Stimulated activated CD8-positive, alpha-beta memory T cell treated with anti-CD3 and anti-CD28 coated beads, Interleukin-4, amount 100 ng/mL, for 24 hours (primary cell): ENCODE results near the gene FCN3.
"Not testable (repeated sequence)": the region's sequence is repeated elsewhere in the genome, so short reads cannot be mapped to it uniquely, and the experiment has no call there.

Source experiments
- DNase-seq: peaks from one replicate; pipeline ENCODE4 v3.0.0-alpha.2; 2020; ENCODE audit warnings: low read depth

The FCN3 gene

DNA sequence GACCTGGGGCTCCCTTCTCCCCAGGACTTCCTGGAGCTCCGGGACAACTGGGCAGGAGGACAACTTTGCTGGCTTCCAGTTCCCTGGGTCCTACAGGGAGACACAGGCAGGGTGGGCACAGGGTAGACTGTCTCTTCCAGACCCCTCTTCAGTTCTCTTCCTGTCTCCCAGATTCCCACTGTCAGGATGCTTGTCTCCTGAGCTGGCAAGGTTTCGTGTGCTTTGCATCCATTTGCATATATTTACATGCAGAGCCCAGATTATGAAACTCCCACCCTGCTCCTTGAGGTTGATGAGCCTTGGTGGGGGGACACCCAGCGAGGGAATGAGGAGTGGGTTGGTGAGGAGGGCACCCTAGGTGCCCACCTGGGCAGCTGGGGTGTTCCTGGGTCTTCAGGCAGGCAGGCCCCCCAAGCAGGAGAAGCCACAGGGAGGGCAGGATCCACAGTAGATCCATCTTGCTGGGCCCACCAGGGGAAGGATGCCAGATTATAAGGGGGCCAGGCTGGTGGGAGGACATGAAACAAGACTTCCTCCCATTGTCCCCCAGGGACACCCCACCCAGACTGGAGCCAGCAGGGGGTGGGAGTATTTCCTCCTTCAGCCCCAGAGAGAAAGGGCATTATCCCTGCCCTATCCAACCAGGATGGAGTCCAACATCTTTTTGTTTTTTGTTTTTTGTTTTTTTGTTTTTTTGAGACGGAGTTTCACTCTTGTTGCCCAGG lies at the start of gene FCN3:
Gene FCN3 (minus strand): TSS at position 463 of the 725 bp plus-strand sequence. CDS start 6 bp downstream, at position 457.
- DNase-seq, result no peak

DNA sequence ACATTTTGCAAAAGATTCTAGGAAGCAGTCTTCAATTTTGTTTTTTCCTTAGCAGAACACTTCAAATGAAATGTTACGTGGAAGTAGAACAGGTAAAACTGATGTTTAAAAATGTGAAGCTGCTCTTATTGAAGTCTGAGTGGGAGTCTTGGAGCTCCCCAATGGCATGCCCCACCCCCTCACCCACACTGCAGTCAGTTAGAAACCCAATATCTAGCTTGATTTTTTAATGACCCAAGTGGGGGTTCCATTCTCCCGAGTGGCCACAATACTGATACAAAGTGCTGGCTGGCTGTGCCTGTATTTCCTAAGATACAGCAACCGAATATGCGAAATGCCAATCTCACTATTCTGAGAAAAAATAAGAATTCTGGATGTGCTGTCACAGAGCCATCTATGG lies 49.1 kb upstream of the FCN3 start:
- DNase-seq, result no peak

DNA sequence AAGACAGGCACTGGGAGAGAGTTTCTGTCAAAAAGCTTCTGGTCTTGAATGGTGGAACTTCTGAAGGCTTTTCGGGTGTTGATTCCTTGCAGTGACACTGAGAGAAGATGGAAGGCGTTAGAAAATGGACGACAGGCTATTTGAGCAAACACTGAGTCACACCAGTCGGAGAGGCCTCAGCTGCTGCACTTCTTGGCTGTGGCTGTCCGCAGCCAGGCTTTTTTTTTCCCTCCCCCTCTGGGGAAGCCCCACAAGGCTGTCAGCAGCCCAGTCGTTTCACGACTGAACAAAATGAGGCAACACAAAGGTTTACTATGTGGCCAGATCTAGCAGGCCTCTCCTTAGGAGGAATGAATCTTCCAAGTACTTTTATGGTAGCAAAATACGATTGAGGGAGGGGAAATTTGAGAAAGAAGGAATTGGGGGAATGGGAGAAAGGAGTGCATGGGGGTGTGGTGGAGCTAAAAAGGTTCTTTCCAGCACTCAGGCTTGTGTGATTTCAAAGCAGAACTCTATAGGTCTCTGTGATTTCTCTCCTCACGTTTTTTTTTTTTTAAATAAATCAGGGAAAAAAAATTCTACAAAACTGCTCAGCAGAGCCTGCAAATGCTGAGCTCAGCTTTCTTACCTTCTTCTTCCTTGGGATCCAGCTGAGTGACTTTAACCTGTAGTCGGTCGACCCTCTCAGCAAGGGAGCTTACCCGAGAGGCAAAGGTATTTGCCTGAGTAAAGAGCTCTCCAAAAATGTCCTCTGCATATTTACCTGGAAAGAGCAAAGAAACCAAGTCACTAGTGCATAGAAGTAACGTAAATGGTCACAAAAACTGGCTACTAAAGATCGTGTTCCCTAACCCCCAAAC lies 43.9 kb upstream of the FCN3 start:
- peak; percentile 42 for DNase-seq

DNA sequence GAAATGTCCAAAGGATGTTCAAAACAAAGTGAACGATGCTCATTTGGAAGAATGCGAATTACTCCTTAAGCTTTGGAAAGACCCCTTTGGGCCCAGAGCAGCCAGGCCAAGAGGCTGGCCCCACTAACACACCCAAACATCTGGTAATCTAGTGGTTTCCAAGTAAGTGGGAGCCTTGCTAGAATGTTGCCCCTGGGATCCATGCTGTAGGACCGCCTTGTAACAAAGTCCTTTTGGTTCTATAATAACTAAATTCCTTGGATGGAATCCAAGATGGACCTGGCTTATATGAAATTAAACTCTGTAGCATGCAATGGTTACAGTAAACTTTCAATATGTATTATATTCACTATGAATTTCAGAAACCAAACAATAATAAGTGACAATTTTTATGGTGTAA lies 43.1 kb upstream of the FCN3 start:
- no peak for DNase-seq

DNA sequence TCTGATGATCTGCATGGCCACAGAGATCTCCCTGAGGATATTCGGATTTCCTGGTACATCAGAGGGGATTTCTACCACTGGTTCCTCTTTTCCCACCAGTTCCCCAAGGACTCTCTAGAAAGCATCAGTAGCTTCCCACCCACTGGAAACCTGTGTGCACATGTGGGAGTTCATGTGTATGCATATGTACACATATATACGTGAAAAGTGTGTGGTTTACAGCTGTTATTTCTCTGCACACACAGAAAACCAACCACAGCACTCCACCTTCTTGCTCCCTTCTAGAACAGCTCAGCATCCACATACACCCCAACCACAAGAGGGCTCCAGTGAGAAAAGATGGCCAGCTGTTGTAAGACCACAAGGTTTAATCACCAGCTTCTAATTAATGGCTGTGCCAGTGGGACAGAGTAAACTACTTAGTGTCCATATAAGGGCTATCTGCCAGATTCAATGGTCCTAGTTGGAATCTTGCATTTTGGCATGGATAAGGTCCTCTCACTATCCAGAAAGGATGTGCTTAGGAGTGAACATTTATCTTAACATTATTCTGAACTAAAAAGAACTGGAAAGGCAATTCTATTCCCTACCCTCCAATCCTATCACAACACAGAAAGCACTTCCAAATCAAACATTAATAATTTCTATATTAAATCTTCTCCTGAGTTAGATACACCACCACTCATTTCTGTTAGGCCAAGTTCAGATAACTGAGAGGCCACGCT lies 41.9 kb upstream of the FCN3 start:
- no peak for DNase-seq

- DNase-seq, result no peak
Measured at GRCh38 chr1:27414091-27414490, 39.5 kb upstream of the FCN3 start.

- no peak for DNase-seq
Measured at GRCh38 chr1:27413004-27413403, 38.4 kb upstream of the FCN3 start.

DNA sequence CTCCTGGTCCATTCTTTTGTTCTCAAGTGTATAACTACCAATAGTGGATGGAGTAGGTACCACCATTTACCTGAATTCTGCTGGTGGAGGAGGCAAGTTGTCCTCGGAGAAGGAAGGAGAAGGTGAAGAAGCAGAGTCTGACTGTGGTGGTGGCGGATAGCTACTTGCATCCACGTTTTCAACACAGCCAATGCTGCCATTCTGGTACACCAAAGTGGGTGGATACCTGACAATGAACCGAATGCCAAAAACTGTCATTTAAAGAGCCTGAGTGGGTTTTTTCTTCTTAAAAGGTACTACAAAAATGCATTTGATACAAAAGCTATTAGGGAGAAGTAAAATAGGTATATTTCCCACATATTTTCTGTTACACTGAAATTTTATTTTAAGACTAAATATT lies 37.9 kb upstream of the FCN3 start:
- DNase-seq, result no peak

DNA sequence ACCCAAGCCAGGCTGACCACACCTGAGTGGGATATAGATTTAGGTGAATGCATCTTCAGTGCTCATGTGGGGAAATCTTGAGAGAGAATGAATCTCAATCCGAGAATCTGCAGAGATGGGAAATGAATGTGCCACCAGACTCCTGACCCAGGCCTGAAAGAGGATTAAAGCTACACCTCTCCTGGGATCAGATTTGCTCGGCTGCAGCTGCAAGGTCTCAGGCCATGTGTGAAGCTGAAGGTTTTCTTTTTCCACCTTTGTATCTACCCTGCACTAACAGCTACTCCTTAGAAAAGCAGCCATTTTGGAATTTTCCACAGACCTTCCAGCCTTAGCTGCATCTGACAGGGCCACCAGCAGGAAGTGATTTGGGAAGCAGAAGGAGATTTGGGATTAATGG lies 36.1 kb upstream of the FCN3 start:
- DNase-seq, result no peak

DNA sequence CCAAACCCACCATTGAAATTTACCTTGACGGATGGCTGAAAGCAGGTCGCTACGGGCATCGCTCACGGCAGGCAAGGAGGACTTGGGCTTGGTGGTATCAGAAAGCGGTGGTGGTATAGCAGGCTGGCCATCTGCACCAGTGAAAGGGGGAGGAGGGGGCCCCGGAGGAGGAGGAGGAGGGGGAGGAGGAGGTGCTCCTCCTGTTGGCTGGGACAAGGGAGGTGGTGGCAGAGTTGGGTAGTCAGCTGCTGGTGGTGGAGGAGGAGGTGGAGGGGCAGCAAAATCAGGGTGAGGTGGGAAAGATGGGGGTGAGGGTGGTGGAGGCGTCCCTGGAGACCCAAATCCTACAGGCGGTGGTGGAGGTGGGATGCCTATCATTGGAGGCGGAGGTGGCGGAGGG lies 35.0 kb upstream of the FCN3 start:
- DNase-seq, result no peak

GRCh38 chr1:27408151-27408550 lies 33.5 kb upstream of the FCN3 start:
- no peak for DNase-seq

GRCh38 chr1:27406791-27407190 lies 32.2 kb upstream of the FCN3 start:
- not testable (repeated sequence) for DNase-seq

- no peak for DNase-seq
Measured at GRCh38 chr1:27406362-27406680, 31.7 kb upstream of the FCN3 start.

- not testable (repeated sequence) for DNase-seq
Measured at GRCh38 chr1:27405598-27406361, 31.2 kb upstream of the FCN3 start.

- DNase-seq, result no peak
Measured at GRCh38 chr1:27405074-27405473, 30.4 kb upstream of the FCN3 start.

DNA sequence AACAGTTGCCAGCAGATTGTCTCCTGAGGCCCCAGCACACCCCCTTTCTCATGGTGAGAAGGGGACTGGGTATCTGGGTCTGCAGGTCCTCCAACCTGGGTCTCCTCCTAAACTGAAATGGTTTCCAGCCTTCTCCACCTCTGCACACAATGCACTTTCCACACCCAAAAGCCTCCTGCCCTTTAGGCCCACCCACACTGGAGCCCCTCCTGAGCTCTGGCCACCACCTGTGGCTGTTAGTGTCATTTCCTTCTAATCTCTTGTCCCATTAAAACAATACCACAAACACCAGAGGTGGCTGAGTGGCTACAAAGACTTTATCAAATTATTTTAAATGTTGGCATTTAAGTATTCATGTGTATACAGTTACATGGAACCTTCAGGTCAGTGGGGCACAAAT lies 29.3 kb upstream of the FCN3 start:
- no peak for DNase-seq

DNA sequence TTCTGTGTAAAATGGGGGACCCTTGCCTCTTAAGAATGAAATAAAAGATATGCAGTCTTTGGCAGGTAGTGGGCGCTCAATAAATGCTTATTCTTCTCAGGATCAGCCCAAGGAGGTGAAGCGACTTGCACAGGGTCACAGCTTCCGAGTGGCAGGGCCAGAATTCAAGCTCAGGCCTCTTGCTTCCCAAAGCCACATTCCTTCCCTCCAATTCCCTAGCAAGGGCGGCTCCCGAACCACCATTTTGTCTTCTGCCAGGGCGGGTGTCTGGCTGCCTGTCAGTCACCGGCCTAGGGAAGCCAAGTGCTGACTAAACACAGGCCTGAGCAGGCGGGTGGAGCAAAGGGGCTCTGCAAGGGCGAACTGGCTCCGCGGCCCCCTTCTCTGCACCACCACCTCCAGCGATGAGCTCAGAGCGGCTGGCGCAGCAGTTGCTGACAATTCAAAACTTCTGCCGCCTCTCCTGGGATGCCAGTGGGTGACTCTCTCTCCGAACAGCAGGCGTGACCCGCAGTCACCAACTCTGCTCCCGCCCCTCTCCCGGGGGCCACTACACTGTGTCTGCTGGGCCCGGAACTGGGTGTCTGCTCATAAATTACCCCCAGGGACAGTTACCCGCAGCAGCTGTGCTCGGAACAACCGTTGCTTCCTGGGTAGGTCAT lies 28.6 kb upstream of the FCN3 start:
- no peak for DNase-seq

- DNase-seq, result no peak
Measured at GRCh38 chr1:27402349-27402754, 27.7 kb upstream of the FCN3 start.

DNA sequence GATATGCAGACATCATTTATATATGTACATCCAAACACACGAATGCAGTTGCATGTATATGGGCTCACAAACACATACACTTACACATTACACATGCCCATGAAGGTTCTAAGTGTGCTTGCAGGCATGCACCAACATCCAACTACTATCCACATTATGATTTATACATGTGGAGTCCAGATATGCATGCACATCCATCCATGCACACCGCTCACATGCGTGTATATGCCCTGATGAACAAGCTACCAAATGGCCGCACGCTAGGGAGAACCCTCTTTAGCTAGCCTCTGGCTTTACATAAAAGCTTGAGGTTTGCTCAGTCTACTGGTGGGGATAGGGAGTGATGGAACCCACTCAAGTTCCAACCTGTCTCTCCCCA lies 26.3 kb upstream of the FCN3 start:
- DNase-seq, result no peak

DNA sequence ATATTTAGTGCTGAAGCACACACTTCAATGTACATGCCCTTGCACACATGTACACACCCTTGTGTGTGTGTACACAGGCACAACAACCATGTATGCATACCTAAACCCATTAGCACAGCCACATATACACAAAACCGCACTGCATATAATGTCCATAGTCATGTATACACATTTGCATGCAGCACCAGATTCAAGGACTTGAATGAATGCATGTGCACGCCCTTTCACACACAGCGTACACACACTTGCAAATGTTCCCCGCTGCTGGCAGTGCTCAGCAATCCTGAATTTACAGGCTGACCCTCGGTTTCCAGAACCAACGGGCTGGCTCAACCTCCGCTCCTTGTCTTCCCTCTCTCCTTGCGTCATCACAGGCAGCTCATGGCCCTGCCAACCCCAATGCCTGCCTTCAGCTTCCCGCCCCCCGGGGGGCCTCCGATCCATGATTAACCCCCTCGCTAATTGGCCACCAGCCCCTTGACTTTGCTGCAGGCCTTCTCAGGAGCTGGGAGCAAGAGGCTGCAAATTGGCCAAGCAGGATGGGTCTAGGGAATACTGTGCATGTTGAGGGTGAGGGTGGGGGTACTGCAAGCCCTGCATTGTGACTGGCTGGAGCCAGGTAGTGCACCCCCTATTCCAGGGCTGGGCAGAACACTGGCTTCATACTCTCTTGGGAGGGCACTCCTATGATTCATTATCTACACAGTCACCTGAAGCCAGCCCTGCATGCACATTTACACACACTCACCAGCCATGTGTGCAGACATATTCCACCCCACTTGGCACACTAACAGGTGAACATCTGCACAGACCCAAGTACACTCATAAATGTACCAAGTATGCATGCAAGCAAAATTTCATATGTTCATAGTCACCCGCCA lies 25.7 kb upstream of the FCN3 start:
- DNase-seq, result no peak
